ENCODE data around the gene RPS15. TPM values are rescaled to one million over a fixed set of nuclear protein-coding genes. Genes with fewer than 3 reads are reported as not detected.
A peak's percentile ranks its signal among the peaks of the same experiment; 100 is the strongest.

The RPS15 gene
- total RNA-seq, 1 donor = 318 TPM

DNA sequence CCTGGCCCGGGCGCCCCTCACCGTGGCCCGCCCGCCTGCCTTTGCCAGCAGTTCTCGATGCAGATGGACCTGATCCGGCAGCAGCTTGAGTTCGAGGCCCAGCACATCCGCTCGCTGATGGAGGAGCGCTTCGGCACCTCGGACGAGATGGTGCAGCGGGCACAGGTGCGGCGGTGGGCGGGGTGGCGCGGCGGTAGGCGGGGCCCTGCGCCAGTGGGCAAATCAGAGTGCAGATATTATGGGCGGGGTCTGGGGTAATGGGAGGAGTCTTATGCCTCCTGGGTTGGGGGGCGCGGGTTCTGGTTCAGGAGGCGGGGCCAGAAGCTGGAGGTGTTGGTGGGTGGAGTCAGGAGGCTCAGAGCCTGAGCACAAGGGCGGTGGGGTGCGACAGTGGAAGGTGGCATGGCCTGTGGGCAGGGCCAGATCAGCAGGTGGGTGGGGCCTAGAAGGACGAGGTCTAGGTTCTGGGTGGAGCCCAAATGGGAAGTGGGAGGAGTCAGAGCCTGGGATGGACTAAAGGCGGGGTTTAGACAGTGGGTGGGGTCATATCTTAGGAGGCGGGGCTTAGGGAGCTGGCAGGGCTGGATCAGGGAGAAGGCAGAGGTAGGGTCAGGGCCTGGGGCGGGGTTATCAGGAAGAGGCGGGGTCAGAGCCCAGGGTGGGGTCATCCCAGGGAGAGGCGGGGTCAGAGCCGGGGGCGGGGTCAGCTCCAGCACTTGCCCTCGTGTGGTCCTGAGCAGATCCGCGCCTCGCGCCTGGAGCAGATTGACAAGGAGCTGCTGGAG, 17.3 kb downstream of the RPS15 start:
- no peak overlapping the region for H2AFZ ChIP-seq (ENCODE audit: low read length)
- H4K20me1 ChIP-seq (ENCODE audit: insufficient read depth, low read length) = peaks cover 25% of the 10 kb centered on the region
- no peaks in the 10 kb centered on the region for H3K4me1 ChIP-seq (ENCODE audit: insufficient read depth, low read length)
- no peak overlapping the region for H3K27ac ChIP-seq (ENCODE audit: low read depth, low read length)
- H3K27me3 ChIP-seq (ENCODE audit: insufficient read depth, low read length) = peaks cover 63% of the 10 kb centered on the region
- DNase-seq (ENCODE audit: insufficient read length, low spot score, missing footprints) = peak; percentile 98
- H3K4me2 ChIP-seq (ENCODE audit: insufficient read depth, low read length) = no peak overlapping the region
- TF ChIP-seq CTCF (IDR thresholded peaks at IDR 0.05; ENCODE audit: extremely low read depth, low read depth, low read length) = no peak
- no peaks in the 10 kb centered on the region for H3K79me2 ChIP-seq (ENCODE audit: insufficient read depth, low read length)
- no peaks in the 10 kb centered on the region for H3K36me3 ChIP-seq (ENCODE audit: insufficient read depth, low read length)
- no peaks in the 10 kb centered on the region for H3K9me3 ChIP-seq (ENCODE audit: low read depth, low read length)
- H3K4me3 ChIP-seq (ENCODE audit: insufficient read depth, low read length) = no peak overlapping the region

GRCh38 chr19:1456121-1456900, 18.1 kb downstream of the RPS15 start:
- TF ChIP-seq CTCF (IDR thresholded peaks at IDR 0.05; ENCODE audit: extremely low read depth, low read depth, low read length) = no peak
- no peak overlapping the region for H3K27ac ChIP-seq (ENCODE audit: low read depth, low read length)
- no peaks in the 10 kb centered on the region for H3K9me3 ChIP-seq (ENCODE audit: low read depth, low read length)
- peaks cover 21% of the 10 kb centered on the region for H4K20me1 ChIP-seq (ENCODE audit: insufficient read depth, low read length)
- no peaks in the 10 kb centered on the region for H3K79me2 ChIP-seq (ENCODE audit: insufficient read depth, low read length)
- H3K4me3 ChIP-seq (ENCODE audit: insufficient read depth, low read length) = no peak overlapping the region
- H3K36me3 ChIP-seq (ENCODE audit: insufficient read depth, low read length) = no peaks in the 10 kb centered on the region
- no peaks in the 10 kb centered on the region for H3K4me1 ChIP-seq (ENCODE audit: insufficient read depth, low read length)
- H2AFZ ChIP-seq (ENCODE audit: low read length) = no peak overlapping the region
- H3K27me3 ChIP-seq (ENCODE audit: insufficient read depth, low read length) = peaks cover 55% of the 10 kb centered on the region
- H3K4me2 ChIP-seq (ENCODE audit: insufficient read depth, low read length) = no peak overlapping the region
- no peak for DNase-seq (ENCODE audit: insufficient read length, low spot score, missing footprints)

- H3K27me3 ChIP-seq (ENCODE audit: insufficient read depth, low read length) = peaks cover 46% of the 10 kb centered on the region
- DNase-seq (ENCODE audit: insufficient read length, low spot score, missing footprints) = no peak
- TF ChIP-seq CTCF (IDR thresholded peaks at IDR 0.05; ENCODE audit: extremely low read depth, low read depth, low read length) = no peak
- no peak overlapping the region for H2AFZ ChIP-seq (ENCODE audit: low read length)
- H3K4me1 ChIP-seq (ENCODE audit: insufficient read depth, low read length) = no peaks in the 10 kb centered on the region
- H3K9me3 ChIP-seq (ENCODE audit: low read depth, low read length) = no peaks in the 10 kb centered on the region
- no peak overlapping the region for H3K4me3 ChIP-seq (ENCODE audit: insufficient read depth, low read length)
- H4K20me1 ChIP-seq (ENCODE audit: insufficient read depth, low read length) = peaks cover 23% of the 10 kb centered on the region
- no peak overlapping the region for H3K4me2 ChIP-seq (ENCODE audit: insufficient read depth, low read length)
- no peaks in the 10 kb centered on the region for H3K36me3 ChIP-seq (ENCODE audit: insufficient read depth, low read length)
- H3K27ac ChIP-seq (ENCODE audit: low read depth, low read length) = no peak overlapping the region
- H3K79me2 ChIP-seq (ENCODE audit: insufficient read depth, low read length) = no peaks in the 10 kb centered on the region
Observed at GRCh38 chr19:1457031-1457739, 19.0 kb downstream of the RPS15 start.
